Measurements from ENCODE around the gene MOGAT1. TPM values are rescaled to one million over a fixed set of nuclear protein-coding genes. Genes with fewer than 3 reads are reported as not detected.

MOGAT1 gene, protein sequence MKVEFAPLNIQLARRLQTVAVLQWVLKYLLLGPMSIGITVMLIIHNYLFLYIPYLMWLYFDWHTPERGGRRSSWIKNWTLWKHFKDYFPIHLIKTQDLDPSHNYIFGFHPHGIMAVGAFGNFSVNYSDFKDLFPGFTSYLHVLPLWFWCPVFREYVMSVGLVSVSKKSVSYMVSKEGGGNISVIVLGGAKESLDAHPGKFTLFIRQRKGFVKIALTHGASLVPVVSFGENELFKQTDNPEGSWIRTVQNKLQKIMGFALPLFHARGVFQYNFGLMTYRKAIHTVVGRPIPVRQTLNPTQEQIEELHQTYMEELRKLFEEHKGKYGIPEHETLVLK
- polyA plus RNA-seq (2012; rRNA removed): not detected in 2 replicates
- 0.03 and 0.04 TPM in 2 replicates for polyA plus RNA-seq (2012; cell fraction: cytosol; rRNA removed)
- polyA plus RNA-seq (2012; cell fraction: nucleus; rRNA removed): 0.10 TPM in 1 of 2 replicates, not detected in the other

- peak within 1 kb of the TSS; percentile 53 to 60 for H3K4me3 ChIP-seq (ENCODE audit: low read depth in 2 of 2, low read length in 1 of 2)
- peaks cover 0 to 9% of the 10 kb centered on the region in 2 experiments; a peak in 1 of 4 replicates for H3K4me1 ChIP-seq (ENCODE audit: control insufficient read depth in 1 of 2, insufficient read depth in 2 of 2, low read depth in 1 of 2, low read length in 1 of 2)
- H3K27me3 ChIP-seq (ENCODE audit: insufficient read depth): peaks cover 5% of the 10 kb centered on the region; the same call in 1 of the 2 replicates
- peak within 1 kb of the TSS; percentile 59; the same call in 1 of the 2 replicates for H2AFZ ChIP-seq (ENCODE audit: low read depth)
- H4K20me1 ChIP-seq (ENCODE audit: insufficient read depth): no peaks in the 10 kb centered on the region
- H3K9me2 ChIP-seq: no peaks in the 10 kb centered on the region
- DNase-seq: peak; percentile 96
- peak within 1 kb of the TSS; percentile 89 for H3K4me2 ChIP-seq
- no peak for TF ChIP-seq TCF12 (IDR thresholded peaks at IDR 0.05)
- TF ChIP-seq NFIC (IDR thresholded peaks at IDR 0.05; ENCODE audit: borderline replicate concordance): 0 out of 2 replicates have a peak, but pooled peaks have one; percentile 42
- TF ChIP-seq MXI1 (IDR thresholded peaks at IDR 0.05; ENCODE audit: low read depth, low read length): peak; percentile 45
- TF ChIP-seq, protein P1, sequence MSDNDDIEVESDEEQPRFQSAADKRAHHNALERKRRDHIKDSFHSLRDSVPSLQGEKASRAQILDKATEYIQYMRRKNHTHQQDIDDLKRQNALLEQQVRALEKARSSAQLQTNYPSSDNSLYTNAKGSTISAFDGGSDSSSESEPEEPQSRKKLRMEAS (IDR thresholded peaks at IDR 0.05; ENCODE audit: low read depth): peak; percentile 70; the same call in 1 of the 2 replicates
- peak; percentile 10; the same call in 1 of the 2 replicates for TF ChIP-seq NRF1 (IDR thresholded peaks at IDR 0.05; ENCODE audit: low read depth, low read length)
- H3K9ac ChIP-seq: no peak within 1 kb of the TSS
- no peak within 1 kb of the TSS for H3K27ac ChIP-seq (ENCODE audit: low read depth in 2 of 2, low read length in 1 of 2)
- 7% methylated on average over 20 of the region's 66 CpGs for WGBS (ENCODE audit: low lambda C conversion rate)
- no peaks in the 10 kb centered on the region for H3F3A ChIP-seq (replicated peaks; ENCODE audit: insufficient read depth)
- no peaks in the 10 kb centered on the region for H3K9me3 ChIP-seq
- POLR2A ChIA-PET: no interaction called here
- CTCF ChIA-PET: interaction anchor here (0.7 to 3.0 kb wide), 7 partner anchors 8 to 232 kb away, joined by 3 to 20 read pairs (median 3); no protein-coding TSS in a partner anchor
- no peaks in the 10 kb centered on the region for H3K79me2 ChIP-seq (ENCODE audit: insufficient read depth)
- H3K36me3 ChIP-seq (replicated peaks in 1 of 2; ENCODE audit: control insufficient read depth in 1 of 2, insufficient read depth in 2 of 2, low read length in 1 of 2): no peaks in the 10 kb centered on the region
Observed at GRCh38 chr2:222671259-222672067, at the start of gene MOGAT1. Gene MOGAT1, plus strand, starts transcription at chr2:222671658. Its CDS starts 128 bp downstream, at chr2:222671786.

DNA sequence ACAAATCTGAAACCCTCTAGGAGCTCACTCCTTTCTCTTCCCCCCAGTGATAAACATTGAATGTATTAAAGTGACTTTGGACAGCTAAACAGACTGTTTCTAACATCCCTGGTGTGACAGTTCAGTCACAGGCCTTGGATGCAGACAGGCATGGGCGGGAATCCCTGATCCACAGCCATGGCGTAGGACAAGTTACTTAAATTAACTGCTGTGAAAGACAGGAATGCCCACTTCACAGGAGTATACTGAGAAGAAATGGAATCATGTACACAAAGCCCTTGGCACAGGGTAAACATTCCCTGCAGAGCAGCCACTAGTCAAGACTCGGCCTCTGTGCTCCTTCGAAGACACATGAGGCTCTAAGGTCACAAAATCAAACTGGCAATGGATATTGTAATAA is 49.6 kb upstream of the MOGAT1 start:
- Histone ChIP-seq H3K4me1 (ENCODE audit: control insufficient read depth in 1 of 2, insufficient read depth in 2 of 2, low read depth in 1 of 2, low read length in 1 of 2) (no peaks in the 10 kb centered on the region), H3K9me3 (no peaks in the 10 kb centered on the region), H2AFZ (ENCODE audit: low read depth) (no peak overlapping the region), H3K36me3 (replicated peaks in 1 of 2; ENCODE audit: control insufficient read depth in 1 of 2, insufficient read depth in 2 of 2, low read length in 1 of 2) (peaks cover 50 to 71% of the 10 kb centered on the region in 2 experiments), H3K9me2 (no peaks in the 10 kb centered on the region), H3F3A (replicated peaks; ENCODE audit: insufficient read depth) (peaks cover 5% of the 10 kb centered on the region), H3K27ac (ENCODE audit: low read depth in 2 of 2, low read length in 1 of 2) (no peak overlapping the region), H3K4me2 (no peak overlapping the region), H3K27me3 (ENCODE audit: insufficient read depth) (no peaks in the 10 kb centered on the region), H3K4me3 (ENCODE audit: low read depth in 2 of 2, low read length in 1 of 2) (no peak overlapping the region), H3K79me2 (ENCODE audit: insufficient read depth) (no peaks in the 10 kb centered on the region), H3K9ac (no peak overlapping the region), H4K20me1 (ENCODE audit: insufficient read depth) (no peaks in the 10 kb centered on the region)
- 96% methylated on average over 4 of the region's 4 CpGs for WGBS (ENCODE audit: low lambda C conversion rate)
- DNase-seq: no peak
- ChIA-PET POLR2A (no interaction called here), CTCF (no interaction called here)
- TF ChIP-seq NRF1 (IDR thresholded peaks at IDR 0.05; ENCODE audit: low read depth, low read length) (no peak), CHD2 (IDR thresholded peaks at IDR 0.05; ENCODE audit: low read length, partially characterized antibody) (no peak), NFIC (IDR thresholded peaks at IDR 0.05; ENCODE audit: borderline replicate concordance) (no peak), GATA2 (CRISPR knock-in tag; IDR thresholded peaks at IDR 0.05) (no peak), MEF2A (IDR thresholded peaks at IDR 0.05; ENCODE audit: borderline replicate concordance, low read depth) (no peak), EZH2phosphoT487 (IDR thresholded peaks at IDR 0.05; ENCODE audit: borderline replicate concordance, low read depth) (no peak), JUND (IDR thresholded peaks at IDR 0.05) (no peak), TEAD4 (IDR thresholded peaks at IDR 0.05; ENCODE audit: borderline replicate concordance, insufficient read depth) (no peak), ELF1 (IDR thresholded peaks at IDR 0.05) (no peak), RXRA (IDR thresholded peaks at IDR 0.05; ENCODE audit: borderline replicate concordance, low read depth) (no peak), MXI1 (IDR thresholded peaks at IDR 0.05; ENCODE audit: low read depth, low read length) (no peak), RAD21 (IDR thresholded peaks at IDR 0.05; ENCODE audit: low read length) (no peak)
- TF ChIP-seq, protein P2, sequence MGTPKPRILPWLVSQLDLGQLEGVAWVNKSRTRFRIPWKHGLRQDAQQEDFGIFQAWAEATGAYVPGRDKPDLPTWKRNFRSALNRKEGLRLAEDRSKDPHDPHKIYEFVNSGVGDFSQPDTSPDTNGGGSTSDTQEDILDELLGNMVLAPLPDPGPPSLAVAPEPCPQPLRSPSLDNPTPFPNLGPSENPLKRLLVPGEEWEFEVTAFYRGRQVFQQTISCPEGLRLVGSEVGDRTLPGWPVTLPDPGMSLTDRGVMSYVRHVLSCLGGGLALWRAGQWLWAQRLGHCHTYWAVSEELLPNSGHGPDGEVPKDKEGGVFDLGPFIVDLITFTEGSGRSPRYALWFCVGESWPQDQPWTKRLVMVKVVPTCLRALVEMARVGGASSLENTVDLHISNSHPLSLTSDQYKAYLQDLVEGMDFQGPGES (IDR thresholded peaks at IDR 0.05; ENCODE audit: low read depth, low read length): no peak
- TF ChIP-seq, protein P1 (IDR thresholded peaks at IDR 0.05; ENCODE audit: low read depth): no peak
- TF ChIP-seq, protein P3, sequence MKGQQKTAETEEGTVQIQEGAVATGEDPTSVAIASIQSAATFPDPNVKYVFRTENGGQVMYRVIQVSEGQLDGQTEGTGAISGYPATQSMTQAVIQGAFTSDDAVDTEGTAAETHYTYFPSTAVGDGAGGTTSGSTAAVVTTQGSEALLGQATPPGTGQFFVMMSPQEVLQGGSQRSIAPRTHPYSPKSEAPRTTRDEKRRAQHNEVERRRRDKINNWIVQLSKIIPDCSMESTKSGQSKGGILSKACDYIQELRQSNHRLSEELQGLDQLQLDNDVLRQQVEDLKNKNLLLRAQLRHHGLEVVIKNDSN (IDR thresholded peaks at IDR 0.05; ENCODE audit: borderline replicate concordance, low read depth): no peak

All from SK-N-SH (cell line).